GM21723 (cell line): ENCODE results near the gene BCL2L15.
A peak's percentile ranks its signal among the peaks of the same experiment; 100 is the strongest.

Experiments
- ATAC-seq: cut with Tn5 transposase; IDR thresholded peaks from one replicate; pipeline ENCODE4 v1.9.1; 2021; ENCODE audit warnings: mild to moderate bottlenecking, moderate library complexity; ENCODE audit not compliant: unreplicated experiment

The BCL2L15 gene

DNA sequence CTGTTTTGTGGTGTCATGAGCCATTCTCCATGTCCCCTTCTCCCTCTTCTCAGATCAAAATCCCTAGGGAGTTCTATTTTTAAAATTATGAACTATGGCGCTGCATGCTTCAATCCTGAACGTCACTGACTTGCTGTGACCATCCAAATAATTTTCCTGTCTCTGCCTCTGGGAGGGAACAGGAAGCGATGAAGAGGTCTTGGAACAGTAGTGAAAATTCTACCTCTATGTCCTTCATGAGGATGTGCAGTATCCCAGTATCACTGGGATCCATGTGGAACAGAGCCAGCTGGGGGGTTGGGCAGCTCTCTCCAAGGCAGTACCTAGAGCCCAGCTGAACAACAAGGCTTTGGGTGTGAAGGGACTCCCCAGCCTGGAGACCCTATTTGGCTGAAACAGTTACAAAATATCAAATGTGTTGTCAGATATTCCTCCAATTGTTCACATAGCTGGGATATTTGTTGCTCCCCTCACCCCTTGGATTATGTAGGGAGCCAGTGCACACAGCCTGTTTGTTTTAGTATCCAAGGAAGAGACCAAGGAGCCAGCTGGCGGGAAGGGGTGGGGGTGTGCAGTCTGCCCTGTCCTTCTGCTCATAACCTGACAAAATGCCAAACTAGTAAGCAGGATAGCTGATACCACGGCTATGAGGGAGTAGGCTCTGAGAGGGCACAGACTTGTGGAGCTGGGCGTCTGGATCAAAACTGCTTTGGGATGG is 25.4 kb upstream of the BCL2L15 start:
- no peak for ATAC-seq

GRCh38 chr1:113905435-113905861 is 18.1 kb upstream of the BCL2L15 start:
- peak; percentile 4 for ATAC-seq

DNA sequence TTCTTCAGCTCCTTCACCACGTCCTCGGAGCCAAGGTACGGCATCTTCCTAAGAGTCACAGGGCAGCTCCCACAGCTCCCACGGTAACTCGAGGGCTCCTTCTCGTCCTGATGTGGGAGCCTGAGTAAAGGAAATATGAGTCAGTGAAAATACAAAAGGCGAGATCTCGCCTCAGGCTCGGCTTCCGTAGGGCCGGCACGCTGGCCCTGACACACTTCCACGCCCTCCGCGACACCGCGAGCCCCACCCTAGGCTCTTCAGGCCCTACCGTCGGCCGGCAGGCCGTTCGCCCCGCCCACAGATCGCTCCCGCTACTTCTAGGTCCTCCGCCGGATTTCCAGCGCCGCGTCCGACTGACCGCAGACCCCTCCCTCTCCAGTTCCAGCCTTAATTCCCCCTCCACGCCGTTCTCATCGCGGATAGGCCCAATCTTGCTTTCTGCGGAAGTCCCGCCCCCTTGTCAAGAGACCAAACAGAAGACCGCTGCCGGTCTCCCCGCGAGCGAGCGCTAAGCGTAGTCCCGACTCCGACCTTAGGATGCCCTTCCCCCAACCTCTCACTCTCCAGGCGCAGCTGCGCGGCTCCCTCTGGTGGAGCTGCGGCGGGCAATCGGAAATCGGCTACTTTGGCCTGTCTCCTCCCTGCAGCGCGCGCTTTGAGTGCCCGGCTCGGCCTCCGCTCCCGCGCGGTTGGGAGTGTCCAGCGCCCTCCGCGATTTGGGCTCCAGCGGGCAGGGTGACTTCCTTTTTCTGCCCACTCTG is 17.5 kb upstream of the BCL2L15 start, which contains the start of the genes AP4B1 and DCLRE1B:
Gene AP4B1, minus strand, starts transcription at position 126 of the 761 bp plus-strand sequence. Its CDS starts 82 bp downstream, at position 44.
Gene DCLRE1B, plus strand, starts transcription at position 653 of the 761 bp plus-strand sequence. CDS start 261 bp downstream, outside the sequence.
- ATAC-seq: peak; percentile 92

GRCh38 chr1:113904293-113904673 is 16.9 kb upstream of the BCL2L15 start:
- ATAC-seq: peak; percentile 38

- no peak for ATAC-seq
Observed at GRCh38 chr1:113903501-113904292, 16.3 kb upstream of the BCL2L15 start.

- no peak for ATAC-seq
Observed at GRCh38 chr1:113901191-113901590, 13.8 kb upstream of the BCL2L15 start.

GRCh38 chr1:113899111-113899510 is 11.7 kb upstream of the BCL2L15 start:
- no peak for ATAC-seq

DNA sequence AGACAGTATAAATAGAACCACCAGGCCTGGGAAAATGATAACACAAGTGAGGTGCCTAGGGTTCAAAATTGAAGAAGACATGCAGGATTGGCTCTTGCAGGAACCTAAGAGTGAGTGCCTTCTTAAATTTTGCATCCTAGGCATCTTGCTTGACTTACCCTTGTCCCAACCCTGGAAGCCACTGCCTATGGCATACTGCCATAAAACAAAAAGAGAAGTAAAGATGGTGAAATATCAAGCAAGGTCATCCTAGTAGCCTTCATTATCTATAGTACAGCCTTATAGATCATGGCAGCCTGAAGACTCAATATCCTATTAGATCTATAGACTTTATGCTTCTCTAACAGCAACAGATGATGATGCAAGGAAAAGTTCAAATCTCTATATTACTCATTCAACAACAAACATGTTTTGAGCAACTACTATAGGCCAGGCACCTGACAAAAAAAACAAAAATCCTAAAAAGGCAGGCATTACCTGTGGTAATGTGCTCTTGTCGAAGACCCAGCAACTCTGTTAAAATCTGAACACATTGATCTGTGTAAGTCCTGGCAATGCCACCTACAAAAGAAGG is 10.9 kb upstream of the BCL2L15 start:
- ATAC-seq: no peak

GRCh38 chr1:113895961-113896360 is 8.6 kb upstream of the BCL2L15 start:
- ATAC-seq: no peak

DNA sequence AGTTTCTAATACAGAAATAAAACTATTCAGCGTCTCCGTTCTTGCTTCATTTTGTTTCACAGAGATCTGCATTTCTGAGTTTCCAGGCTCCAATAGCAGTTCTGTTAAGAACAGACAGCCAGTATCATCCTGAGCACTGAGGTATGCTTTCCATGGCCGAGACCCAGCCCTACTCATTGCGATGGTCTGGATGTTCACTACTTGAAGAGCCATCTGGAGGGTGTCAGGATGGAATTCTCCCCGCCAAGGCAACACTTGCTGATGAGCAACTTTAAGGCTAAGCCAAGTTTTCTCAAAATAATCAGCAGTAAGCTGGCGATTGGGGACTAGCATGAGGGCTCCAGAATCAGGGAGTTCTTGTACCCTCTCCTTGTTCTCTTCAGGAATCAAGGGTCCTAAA is 7.7 kb upstream of the BCL2L15 start:
- ATAC-seq: no peak

DNA sequence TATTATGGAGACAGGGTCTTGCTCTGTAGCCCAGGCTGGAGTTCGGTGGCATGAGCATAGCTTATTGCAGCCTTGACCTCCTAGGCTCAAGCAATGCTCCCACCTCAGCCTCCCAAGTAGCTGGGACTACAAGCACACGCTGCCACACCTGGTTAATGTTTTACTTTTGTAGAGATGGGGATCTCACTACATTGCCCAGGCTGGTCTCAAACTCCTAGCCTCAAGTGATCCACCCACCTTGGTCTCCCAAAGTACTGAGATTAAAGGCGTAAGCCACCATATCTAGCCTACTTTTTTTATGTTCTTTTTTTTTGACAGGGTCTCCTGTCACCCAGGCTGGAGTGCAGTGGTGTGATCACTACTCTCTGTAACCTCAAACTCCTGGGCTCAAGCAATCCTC is 5.9 kb upstream of the BCL2L15 start:
- no peak for ATAC-seq

DNA sequence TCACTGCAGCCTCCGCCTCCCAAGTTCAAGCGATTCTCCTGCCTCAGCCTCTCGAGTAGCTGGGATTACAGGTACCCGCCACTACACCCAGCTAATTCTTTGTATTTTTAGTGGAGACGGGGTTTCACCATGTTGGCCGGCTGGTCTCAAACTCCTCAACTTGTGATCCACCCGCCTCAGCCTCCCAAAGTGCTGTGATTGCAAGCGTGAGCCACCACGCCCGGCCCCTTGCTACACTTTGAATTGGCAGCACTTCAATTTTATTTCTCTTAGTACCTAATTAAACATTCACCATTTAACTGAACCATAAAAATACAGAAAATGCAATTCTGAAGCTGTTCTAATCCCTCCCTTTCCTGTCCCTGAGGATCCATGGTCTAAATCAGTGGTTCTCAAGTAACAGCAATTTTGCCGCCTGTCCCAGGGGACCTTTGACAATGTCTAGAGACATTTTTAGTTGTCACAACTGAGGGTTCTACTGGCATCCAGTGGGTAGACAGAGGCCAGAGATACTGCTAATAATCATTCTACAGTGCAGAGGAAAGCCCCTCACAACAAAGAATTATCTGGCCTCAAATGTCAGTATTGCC is 4.3 kb upstream of the BCL2L15 start:
- ATAC-seq: no peak

DNA sequence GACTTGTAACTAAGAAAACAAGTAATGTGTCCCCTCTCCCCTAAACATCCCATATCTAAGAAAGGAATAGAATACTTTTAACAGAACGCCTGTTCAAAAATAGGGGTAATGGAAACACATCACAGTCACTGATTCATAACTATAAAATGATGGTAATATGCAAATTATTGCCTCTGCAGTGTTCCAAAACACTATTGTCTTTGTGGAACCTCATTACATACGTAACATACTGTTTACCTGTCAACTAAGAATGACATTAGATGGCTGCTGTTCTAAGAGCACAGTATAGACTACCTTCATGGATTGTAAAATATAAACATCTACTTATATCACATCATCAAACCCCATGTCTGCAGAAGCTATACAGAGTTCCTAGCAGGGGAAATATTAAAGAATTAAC is 3.4 kb upstream of the BCL2L15 start:
- no peak for ATAC-seq

- no peak for ATAC-seq
Observed at GRCh38 chr1:113886417-113887401, 672 bp downstream of the BCL2L15 start.

- ATAC-seq: no peak
Observed at GRCh38 chr1:113881661-113882060, 5.7 kb downstream of the BCL2L15 start.

GRCh38 chr1:113879739-113880038 is 7.7 kb downstream of the BCL2L15 start:
- no peak for ATAC-seq

- no peak for ATAC-seq
Observed at GRCh38 chr1:113876176-113876575, 11.2 kb downstream of the BCL2L15 start.

- no peak for ATAC-seq
Observed at GRCh38 chr1:113875714-113876113, 11.7 kb downstream of the BCL2L15 start.

- peak; percentile 37 for ATAC-seq
Observed at GRCh38 chr1:113874012-113874879, 13.1 kb downstream of the BCL2L15 start.
